Right atrium auricular region (tissue), 2 donors: ENCODE data around the gene CCDC138. TPM values are rescaled to one million over a fixed set of nuclear protein-coding genes. Genes with fewer than 3 reads are reported as not detected.

ENCODE experiments used
- DNase-seq: peaks from one replicate; pipeline ENCODE4 v3.0.0-alpha.2; 2019; ENCODE audit warnings: low spot score
- H3K27ac ChIP-seq, 2 donors: fragments of 200-600 bp; sonication (generic); 1 replicate in 1 of 2; 2 replicates in 1 of 2; pipeline ENCODE4 v1.5.1; 2016 to 2019
- H3K27me3 ChIP-seq, 2 donors: fragments of 200-600 bp; sonication (generic); one replicate each; pipeline versions ENCODE4 v1.5.1 to v1.6.0; 2017 to 2019
- H3K36me3 ChIP-seq: fragments of 200-600 bp; sonication (generic); one replicate; pipeline ENCODE4 v1.5.1; 2016
- H3K4me1 ChIP-seq, 2 donors: fragments of 200-600 bp; sonication (generic); one replicate each; pipeline versions ENCODE4 v1.5.1 to v1.6.0; 2017 to 2019
- H3K4me3 ChIP-seq, 2 donors: fragments of 200-600 bp; sonication (generic); 1 replicate in 1 of 2; 2 replicates in 1 of 2; pipeline ENCODE4 v1.5.1; 2017 to 2019; ENCODE audit warnings: mild to moderate bottlenecking in 1 of 2, moderate library complexity in 1 of 2
- H3K9me3 ChIP-seq, 2 donors: fragments of 200-600 bp; sonication (generic); one replicate each; pipeline ENCODE4 v1.5.1; 2019
- CTCF ChIP-seq, 2 donors: fragments of 200-600 bp; sonication (generic); IDR thresholded peaks; one replicate each; pipeline ENCODE4 v1.5.1; 2019; ENCODE audit warnings: antibody characterized with exemption in 2 of 2
- total RNA-seq, 2 donors: library from RNA; depleted of rRNA; stranded (reverse); fragments of >200 nt; gene quantifications; one replicate each; pipeline ENCODE4 v1.1.0, GENCODE V29; 2016

The CCDC138 gene
- total RNA-seq, 2 donors from 2014 or later: 1.0 to 1.5 TPM

- H3K4me3 ChIP-seq: no peak overlapping the region
- no peak overlapping the region for H3K27ac ChIP-seq
- no peak for DNase-seq
- H3K36me3 ChIP-seq: no peaks in the 10 kb centered on the region
- no peaks in the 10 kb centered on the region for H3K4me1 ChIP-seq
- no peaks in the 10 kb centered on the region for H3K9me3 ChIP-seq
- no peaks in the 10 kb centered on the region for H3K27me3 ChIP-seq
- TF ChIP-seq CTCF (IDR thresholded peaks at IDR 0.05): no peak
Measured at GRCh38 chr2:108924580-108925251, 138.1 kb downstream of the CCDC138 start.

- Histone ChIP-seq H3K36me3 (no peaks in the 10 kb centered on the region), H3K27ac (no peak overlapping the region), H3K9me3 (no peaks in the 10 kb centered on the region), H3K4me3 (no peak overlapping the region), H3K4me1 (no peaks in the 10 kb centered on the region), H3K27me3 (no peaks in the 10 kb centered on the region)
- DNase-seq: no peak
- TF ChIP-seq CTCF (IDR thresholded peaks at IDR 0.05): no peak
Measured at GRCh38 chr2:108925286-108925685, 138.7 kb downstream of the CCDC138 start.

GRCh38 chr2:108925735-108926134 is 139.2 kb downstream of the CCDC138 start:
- TF ChIP-seq CTCF (IDR thresholded peaks at IDR 0.05): no peak
- Histone ChIP-seq H3K9me3 (no peaks in the 10 kb centered on the region), H3K36me3 (no peaks in the 10 kb centered on the region), H3K4me3 (no peak overlapping the region), H3K4me1 (no peaks in the 10 kb centered on the region), H3K27me3 (no peaks in the 10 kb centered on the region), H3K27ac (no peak overlapping the region)
- DNase-seq: no peak

Other genes starting within 250 kb of the CCDC138 start
- 10 to 100 TPM; 45.8 to 52.4 TPM for gene RANBP2, start 67.3 kb upstream of the CCDC138 start, total RNA-seq
- gene EDAR, start 202.4 kb downstream of the CCDC138 start, total RNA-seq: not detected